Hepatocyte (in vitro differentiated cells): ENCODE data around the gene RUNX1. TPM values are rescaled to one million over a fixed set of nuclear protein-coding genes. Genes with fewer than 3 reads are reported as not detected.

Experiments used
- DNase-seq: peaks from one replicate; pipeline ENCODE4 v3.0.0-alpha.2; 2016; ENCODE audit warnings: low spot score
- H2AFZ ChIP-seq: fragments of 200-600 bp; sonication (generic); 2 replicates; pipeline ENCODE4 v1.6.0; 2016; ENCODE audit warnings: antibody characterized with exemption, mild to moderate bottlenecking
- H3K27ac ChIP-seq: fragments of 200-600 bp; sonication (generic); 2 replicates; pipeline ENCODE4 v1.5.1; 2016; ENCODE audit warnings: mild to moderate bottlenecking
- H3K27me3 ChIP-seq: fragments of 200-600 bp; sonication (generic); 2 replicates; pipeline ENCODE4 v1.6.1; 2016
- H3K36me3 ChIP-seq: fragments of 200-600 bp; sonication (generic); replicated peaks from 2 replicates; pipeline ENCODE4 v1.5.1; 2016; ENCODE audit warnings: low read depth; ENCODE audit not compliant: insufficient read depth
- H3K4me1 ChIP-seq: fragments of 200-600 bp; sonication (generic); 2 replicates; pipeline ENCODE4 v1.5.1; 2016; ENCODE audit warnings: mild to moderate bottlenecking, moderate library complexity; ENCODE audit not compliant: insufficient read depth
- H3K4me2 ChIP-seq: fragments of 200-600 bp; sonication (generic); 2 replicates; pipeline ENCODE4 v1.6.0; 2016
- H3K4me3 ChIP-seq: fragments of 200-600 bp; sonication (generic); 2 replicates; pipeline ENCODE4 v1.5.1; 2016; ENCODE audit warnings: mild to moderate bottlenecking
- H3K79me2 ChIP-seq: fragments of 200-600 bp; sonication (generic); 2 replicates; pipeline ENCODE4 v1.6.0; 2017; ENCODE audit warnings: mild to moderate bottlenecking
- H3K9me2 ChIP-seq: fragments of 200-600 bp; sonication (generic); replicated peaks from 2 replicates; pipeline ENCODE4 v1.6.0; 2017; ENCODE audit warnings: mild to moderate bottlenecking; ENCODE audit not compliant: insufficient read depth
- H3K9me3 ChIP-seq: fragments of 200-600 bp; sonication (generic); 2 replicates; pipeline ENCODE4 v1.5.1; 2016; ENCODE audit warnings: low read depth, mild to moderate bottlenecking
- H4K20me1 ChIP-seq: fragments of 200-600 bp; sonication (generic); 2 replicates; pipeline ENCODE4 v1.6.0; 2016; ENCODE audit warnings: mild to moderate bottlenecking; ENCODE audit not compliant: insufficient read depth, poor library complexity, severe bottlenecking
- CTCF ChIP-seq: fragments of 200-600 bp; sonication (generic); IDR thresholded peaks from 2 replicates; pipeline ENCODE4 v1.5.1; 2016; ENCODE audit warnings: antibody characterized with exemption, mild to moderate bottlenecking; ENCODE audit not compliant: poor library complexity
- EZH2 ChIP-seq: fragments of 200-600 bp; sonication (generic); IDR thresholded peaks from 2 replicates; pipeline ENCODE4 v1.6.1; 2016; ENCODE audit warnings: antibody characterized with exemption, mild to moderate bottlenecking, borderline replicate concordance
- EZH2phosphoT487 ChIP-seq: fragments of 200-600 bp; sonication (generic); IDR thresholded peaks from one replicate; pipeline ENCODE4 v1.6.1; 2018; ENCODE audit warnings: antibody characterized with exemption, mild to moderate bottlenecking, low read depth, moderate library complexity; ENCODE audit not compliant: unreplicated experiment, severe bottlenecking
- WGBS: methylation state at CpG from one replicate; pipeline ENCODE4 v1.1.6; 2016; ENCODE audit warnings: low lambda C conversion rate; ENCODE audit errors: missing lambda C conversion rate; 5-methylcytosine and 5-hydroxymethylcytosine counted together
- polyA plus RNA-seq: library from polyadenylated mRNA; unstranded; fragments of >200 nt; fragmentation: Nextera tagmentation; extraction: Ambion mirVana; gene quantifications from 2 replicates; pipeline ENCODE4 v1.2.1, GENCODE V29; 2016
- total RNA-seq: library from RNA; depleted of rRNA; stranded (reverse); fragments of >200 nt; gene quantifications from 2 replicates; pipeline ENCODE4 v1.2.3, GENCODE V29; 2014

The RUNX1 gene
- total and polyA plus RNA-seq, 2 experiments from 2014 or later, result 8.5 to 10.9 TPM

GRCh38 chr21:34899302-34899701 lies 149.8 kb downstream of the RUNX1 start:
- Histone ChIP-seq H3K4me3 (no peak overlapping the region), H3K36me3 (no peaks in the 10 kb centered on the region), H3K79me2 (no peaks in the 10 kb centered on the region), H3K4me2 (no peak overlapping the region), H3K27ac (no peak overlapping the region), H3K4me1 (no peaks in the 10 kb centered on the region), H3K9me2 (no peaks in the 10 kb centered on the region), H3K9me3 (no peaks in the 10 kb centered on the region), H3K27me3 (peaks cover under 1% of the 10 kb centered on the region), H4K20me1 (no peaks in the 10 kb centered on the region), H2AFZ (no peak overlapping the region)
- no peak for DNase-seq
- 93% methylated on average over 2 of the region's 2 CpGs for WGBS
- TF ChIP-seq EZH2, result no peak
- no peak for TF ChIP-seq CTCF
- TF ChIP-seq EZH2phosphoT487, result no peak

GRCh38 chr21:34897828-34898227 lies 151.3 kb downstream of the RUNX1 start:
- WGBS, result 61% methylated on average over 2 of the region's 2 CpGs
- Histone ChIP-seq H3K4me3 (no peak overlapping the region), H3K9me3 (no peaks in the 10 kb centered on the region), H3K4me2 (no peak overlapping the region), H3K4me1 (no peaks in the 10 kb centered on the region), H3K9me2 (no peaks in the 10 kb centered on the region), H3K27me3 (peaks cover 13% of the 10 kb centered on the region), H2AFZ (no peak overlapping the region), H3K36me3 (no peaks in the 10 kb centered on the region), H3K27ac (no peak overlapping the region), H3K79me2 (no peaks in the 10 kb centered on the region), H4K20me1 (no peaks in the 10 kb centered on the region)
- DNase-seq, result no peak
- TF ChIP-seq EZH2 (no peak), CTCF (no peak), EZH2phosphoT487 (no peak)

- no peaks in the 10 kb centered on the region for H3K9me2 ChIP-seq
- WGBS, result 89% methylated on average over 1 of the region's 1 CpG
- no peaks in the 10 kb centered on the region for H3K36me3 ChIP-seq
- no peak for TF ChIP-seq EZH2
- TF ChIP-seq EZH2phosphoT487, result no peak
- TF ChIP-seq CTCF, result no peak
- no peak for DNase-seq
- H3K4me3 ChIP-seq, result no peak overlapping the region
- no peaks in the 10 kb centered on the region for H3K9me3 ChIP-seq
- no peak overlapping the region for H3K4me2 ChIP-seq
- H4K20me1 ChIP-seq, result no peaks in the 10 kb centered on the region
- no peak overlapping the region for H2AFZ ChIP-seq
- H3K4me1 ChIP-seq, result peaks cover 3% of the 10 kb centered on the region
- H3K79me2 ChIP-seq, result no peaks in the 10 kb centered on the region
- H3K27ac ChIP-seq, result no peak overlapping the region
- peaks cover 33% of the 10 kb centered on the region for H3K27me3 ChIP-seq
Measured at GRCh38 chr21:34894401-34894800, 154.7 kb downstream of the RUNX1 start.

- Histone ChIP-seq H3K27me3 (peaks cover 33% of the 10 kb centered on the region), H3K4me3 (no peak overlapping the region), H3K79me2 (peaks cover 7% of the 10 kb centered on the region), H4K20me1 (peaks cover 3% of the 10 kb centered on the region), H3K4me1 (peaks cover 3% of the 10 kb centered on the region), H3K9me2 (no peaks in the 10 kb centered on the region), H3K4me2 (no peak overlapping the region), H3K36me3 (no peaks in the 10 kb centered on the region), H3K9me3 (no peaks in the 10 kb centered on the region), H3K27ac (no peak overlapping the region), H2AFZ (no peak overlapping the region)
- TF ChIP-seq EZH2phosphoT487 (no peak), CTCF (no peak), EZH2 (no peak)
- no peak for DNase-seq
Measured at GRCh38 chr21:34892209-34892608, 156.9 kb downstream of the RUNX1 start.
